ENCODE data around the gene PEX10.

PEX10 gene

DNA sequence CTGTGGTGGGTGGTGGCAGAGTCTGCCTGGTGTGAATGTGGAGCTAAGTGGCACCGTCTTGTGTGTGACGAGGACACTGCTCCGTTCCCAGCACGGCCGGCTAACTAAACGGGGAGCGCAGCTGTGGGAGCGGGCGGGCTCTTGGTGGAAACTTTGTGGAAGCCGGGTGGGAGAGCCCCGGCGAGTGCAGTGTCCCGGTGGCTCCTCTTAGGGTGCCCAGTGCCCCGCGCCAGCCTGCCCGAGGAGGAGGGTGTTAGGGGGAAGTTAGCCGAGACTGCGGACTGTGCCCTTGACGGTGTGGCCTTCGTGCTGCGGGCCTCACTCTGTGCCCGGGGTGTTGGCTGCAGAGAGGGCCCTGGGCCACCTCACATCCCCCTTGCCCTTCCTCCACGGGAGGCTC, 9.9 kb downstream of the PEX10 start:
- DNase-seq: no peak

- DNase-seq: no peak
These were observed 11.3 kb downstream of the PEX10 start for GRCh38 chr1:2400950-2401649.

GRCh38 chr1:2400576-2400909, 11.8 kb downstream of the PEX10 start:
- no peak for DNase-seq

DNA sequence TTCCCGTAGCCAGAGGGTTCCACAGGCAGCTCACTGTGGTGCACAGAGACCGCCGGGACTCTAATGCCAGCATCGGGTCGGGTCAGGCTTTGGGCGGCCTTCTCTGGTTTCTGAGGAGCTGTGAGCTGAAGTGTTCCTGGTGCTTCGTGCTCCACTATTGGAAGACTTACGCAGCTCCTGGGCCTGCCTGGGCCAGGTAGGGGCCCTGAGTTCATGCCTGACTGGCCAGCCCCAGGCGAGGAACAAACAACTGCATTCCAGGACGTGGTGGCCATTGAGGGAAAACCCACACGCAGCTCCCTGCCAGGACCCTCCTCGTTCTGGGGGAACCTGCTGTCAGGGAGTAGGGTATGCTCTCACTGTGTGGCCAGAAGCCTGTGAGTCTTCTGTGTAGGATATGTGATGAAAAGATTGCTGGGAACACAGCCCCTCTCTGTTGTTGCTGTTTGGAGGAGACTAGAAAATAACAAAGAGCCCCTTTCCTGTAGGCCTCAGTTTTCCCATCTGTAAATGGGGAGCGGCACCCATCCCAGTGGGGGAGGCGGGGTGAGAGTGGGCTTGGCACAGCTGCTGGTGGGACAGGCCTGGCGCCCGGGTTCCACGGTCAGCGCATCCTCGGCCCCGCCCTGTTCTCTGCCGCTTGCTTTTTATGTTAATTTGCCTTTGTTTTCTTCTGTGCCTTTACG, 12.3 kb downstream of the PEX10 start:
- DNase-seq: no peak

DNA sequence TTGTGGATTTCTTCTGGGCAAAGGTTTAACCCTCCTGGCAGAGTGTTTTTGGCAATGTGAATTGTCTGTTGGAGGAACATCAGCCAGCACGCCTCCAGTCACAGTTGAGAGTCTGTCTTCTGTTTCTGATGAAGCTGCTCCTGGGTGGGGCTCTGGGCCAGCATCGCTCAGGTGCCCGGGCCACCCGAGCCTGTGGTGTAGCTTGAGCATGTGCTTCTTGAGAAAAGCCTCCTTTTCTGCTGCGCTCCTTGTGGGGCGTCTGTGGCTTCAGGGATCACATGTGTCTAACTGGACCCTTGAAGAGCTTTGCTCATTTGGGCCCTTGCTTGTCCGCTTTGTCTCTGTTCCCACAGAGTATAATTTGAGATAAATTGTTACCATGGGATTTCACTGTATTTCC, 13.5 kb downstream of the PEX10 start:
- no peak for DNase-seq

DNA sequence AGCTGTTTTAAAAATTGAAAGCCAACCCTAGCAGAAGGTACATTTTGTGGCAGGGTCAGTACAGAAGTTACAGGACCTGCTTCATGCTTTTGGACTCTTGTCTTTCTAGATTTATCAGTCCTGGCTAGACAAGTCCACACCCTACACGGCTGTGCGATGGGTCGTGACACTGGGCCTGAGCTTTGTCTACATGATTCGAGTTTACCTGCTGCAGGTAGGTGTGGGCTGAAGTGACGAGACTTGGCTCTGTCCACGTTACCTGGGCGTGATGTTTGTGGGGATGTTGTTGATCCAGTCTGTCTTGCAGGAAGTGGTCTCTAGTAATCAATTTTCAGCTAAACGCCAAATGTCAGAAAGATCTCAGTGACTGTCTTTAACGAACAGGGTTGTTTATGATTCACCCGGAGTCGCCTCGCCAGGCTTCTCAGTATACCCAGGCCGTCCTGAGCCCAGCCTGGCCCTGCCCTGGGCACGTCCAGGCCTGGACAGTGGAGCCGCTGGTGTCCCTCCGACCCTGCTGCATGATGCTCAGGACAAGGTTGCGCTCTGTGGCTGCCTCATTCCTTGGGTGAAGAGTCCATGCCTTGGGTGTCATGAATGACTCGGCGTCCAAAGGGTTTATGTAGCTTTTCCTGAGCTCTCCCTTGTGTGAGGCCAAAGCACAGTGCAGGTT, 15.2 kb downstream of the PEX10 start:
- no peak for DNase-seq

DNA sequence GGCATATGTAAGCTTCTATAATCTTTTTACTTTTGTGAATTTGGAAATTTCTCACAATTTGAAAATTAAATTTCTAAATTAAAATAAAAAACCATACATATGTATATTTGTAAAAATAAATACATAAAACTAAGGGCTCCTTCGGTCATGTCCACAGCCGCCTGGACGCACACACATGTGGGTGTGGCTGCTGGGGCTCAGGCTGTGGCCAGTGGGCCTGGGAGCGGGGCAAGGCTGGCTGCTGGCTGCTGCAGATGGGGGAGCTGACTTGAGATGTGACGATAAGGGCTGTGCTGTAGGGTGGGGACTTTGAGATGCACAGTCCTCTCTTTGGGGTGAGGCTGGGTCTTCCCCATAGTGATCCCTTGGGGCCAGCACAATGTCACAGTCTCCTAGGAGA, 15.9 kb downstream of the PEX10 start:
- DNase-seq: no peak

DNA sequence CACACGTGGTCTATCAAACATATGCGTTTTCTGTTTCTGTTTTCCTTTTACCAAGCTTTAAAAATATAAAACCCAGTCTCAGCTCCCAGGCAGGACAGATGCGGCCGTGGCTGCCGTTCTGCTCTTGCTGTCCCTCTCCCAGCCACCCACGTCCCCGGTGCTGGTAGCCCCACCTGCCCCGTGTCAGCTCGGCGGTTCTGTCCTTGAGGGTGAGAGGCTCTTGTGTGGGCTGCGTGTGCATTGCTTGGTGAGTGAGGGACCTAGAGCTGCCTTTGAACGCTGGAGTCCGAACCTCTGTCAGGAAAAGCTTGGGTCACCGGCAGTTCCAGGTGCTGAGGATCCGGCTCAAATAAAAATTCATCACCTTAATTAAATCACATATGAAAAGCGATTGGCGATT, 16.3 kb downstream of the PEX10 start:
- DNase-seq: no peak

GRCh38 chr1:2395245-2395644, 17.1 kb downstream of the PEX10 start:
- no peak for DNase-seq

DNA sequence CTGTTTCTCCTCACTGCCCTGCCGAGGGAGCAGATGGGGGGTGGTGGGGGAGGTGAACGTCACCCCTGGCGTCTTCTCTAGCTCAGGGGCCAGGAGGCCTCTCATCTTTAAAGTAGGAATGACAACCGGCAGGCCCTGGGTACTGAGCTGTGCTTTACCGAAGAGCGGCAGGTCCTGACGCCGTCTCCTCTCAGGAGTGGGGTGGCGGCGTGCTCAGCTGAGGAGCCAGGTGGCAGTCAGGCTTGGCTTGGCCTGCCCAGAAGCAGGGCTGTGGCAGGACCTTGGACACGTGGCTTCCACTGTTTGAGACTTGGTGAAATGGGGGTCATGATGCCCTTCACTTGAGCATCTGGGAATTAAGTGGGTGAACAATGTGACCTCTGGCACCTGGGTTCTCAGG, 17.6 kb downstream of the PEX10 start:
- no peak for DNase-seq

DNA sequence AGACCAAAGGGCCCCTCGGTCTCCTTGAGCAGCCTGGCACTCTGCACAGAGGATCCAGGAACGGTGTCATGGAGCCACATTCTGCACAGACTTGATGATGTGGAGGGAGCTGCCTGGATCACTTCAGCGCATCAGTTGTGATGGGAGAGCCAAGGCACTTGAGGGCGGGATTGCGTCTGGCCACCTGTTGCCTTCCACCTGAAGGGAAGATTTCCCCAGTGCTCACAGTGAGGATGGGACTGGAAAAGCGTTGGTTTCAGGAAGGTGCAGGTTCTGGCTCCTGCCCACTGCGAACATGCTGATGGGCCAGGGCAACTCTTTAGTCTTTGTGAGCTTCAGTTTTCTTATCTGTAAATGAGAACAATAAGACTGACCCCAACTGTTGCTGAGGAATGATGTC, 18.1 kb downstream of the PEX10 start:
- no peak for DNase-seq

- DNase-seq: no peak
These were observed 18.9 kb downstream of the PEX10 start for GRCh38 chr1:2393471-2393877.

- no peak for DNase-seq
These were observed 19.7 kb downstream of the PEX10 start for GRCh38 chr1:2392686-2393085.

GRCh38 chr1:2391931-2392509, 20.3 kb downstream of the PEX10 start:
- DNase-seq: no peak

DNA sequence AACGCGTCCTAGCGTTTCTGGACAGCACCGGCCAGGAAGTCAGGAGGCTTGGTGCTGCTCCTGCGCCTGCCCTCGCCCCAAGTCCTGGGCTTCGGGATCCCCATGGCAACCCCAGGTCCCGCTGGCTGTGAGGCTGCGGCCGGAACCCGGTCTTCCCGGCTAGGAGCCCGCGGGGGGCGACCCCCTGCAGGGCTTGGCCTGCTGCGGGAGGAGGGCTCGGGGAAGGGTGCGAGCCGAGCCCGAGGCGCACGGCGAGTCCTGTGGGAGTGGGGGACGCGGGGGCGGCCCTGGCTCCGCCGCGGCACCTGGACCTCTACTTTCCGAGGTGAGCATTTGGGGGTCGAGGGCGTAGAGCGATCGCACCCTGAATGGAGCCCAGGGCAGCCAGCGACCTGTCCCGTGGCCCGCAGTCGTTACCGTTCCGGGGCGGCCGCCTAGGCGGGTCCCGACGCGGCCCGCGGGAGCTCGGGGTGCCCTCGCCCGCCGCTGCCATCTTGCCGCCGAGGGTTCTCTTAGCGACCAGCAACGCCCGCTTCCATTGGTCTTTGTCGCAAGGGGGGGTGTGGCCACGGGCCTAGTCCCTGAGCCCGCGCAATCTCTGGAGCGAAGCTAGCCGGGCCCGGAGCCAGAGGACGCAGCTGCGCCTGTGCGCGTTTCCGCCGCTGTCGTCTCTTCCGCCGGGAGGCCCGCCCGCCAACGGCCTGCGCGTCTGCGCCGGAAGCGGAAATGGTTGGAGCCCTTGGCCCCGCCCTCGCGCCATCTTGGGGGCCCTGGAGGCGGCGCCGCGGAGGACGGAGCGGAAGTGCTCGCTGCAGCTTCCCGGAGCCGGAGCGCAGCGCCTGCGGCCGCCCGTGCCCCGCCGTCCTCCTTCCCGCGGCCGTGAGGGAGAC, 21.1 kb downstream of the PEX10 start, which contains the start of the genes MORN1 and RER1:
TSS of gene MORN1 (minus strand) at position 514 of the 890 bp plus-strand sequence. CDS start at position 493, 21 bp downstream.
TSS of gene RER1 (plus strand) at position 801 of the 890 bp plus-strand sequence. CDS start 3,950 bp downstream, outside the sequence.
- peak; percentile 95 to 99 for DNase-seq

DNA sequence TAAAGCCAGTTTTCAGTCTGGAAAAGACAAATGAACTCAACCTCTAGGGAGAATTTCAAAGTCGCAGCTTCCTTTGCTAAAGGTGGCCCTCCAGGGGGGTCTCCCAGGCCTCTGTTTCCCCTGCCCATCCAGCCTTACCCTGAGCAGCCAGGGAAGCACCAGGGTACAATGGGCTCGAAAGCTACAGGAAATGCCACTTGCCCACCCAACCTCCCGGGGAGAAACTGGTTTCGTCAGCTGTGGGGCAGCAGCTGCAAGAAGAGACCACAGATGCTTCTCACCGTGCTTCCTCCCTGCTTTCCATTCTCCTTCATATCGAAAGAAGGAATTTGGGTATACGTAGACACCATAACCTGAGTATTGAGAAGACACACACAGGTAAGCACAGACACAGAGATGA, 22.7 kb downstream of the PEX10 start:
- no peak for DNase-seq

- no peak for DNase-seq
These were observed 24.1 kb downstream of the PEX10 start for GRCh38 chr1:2388004-2388913.

DNA sequence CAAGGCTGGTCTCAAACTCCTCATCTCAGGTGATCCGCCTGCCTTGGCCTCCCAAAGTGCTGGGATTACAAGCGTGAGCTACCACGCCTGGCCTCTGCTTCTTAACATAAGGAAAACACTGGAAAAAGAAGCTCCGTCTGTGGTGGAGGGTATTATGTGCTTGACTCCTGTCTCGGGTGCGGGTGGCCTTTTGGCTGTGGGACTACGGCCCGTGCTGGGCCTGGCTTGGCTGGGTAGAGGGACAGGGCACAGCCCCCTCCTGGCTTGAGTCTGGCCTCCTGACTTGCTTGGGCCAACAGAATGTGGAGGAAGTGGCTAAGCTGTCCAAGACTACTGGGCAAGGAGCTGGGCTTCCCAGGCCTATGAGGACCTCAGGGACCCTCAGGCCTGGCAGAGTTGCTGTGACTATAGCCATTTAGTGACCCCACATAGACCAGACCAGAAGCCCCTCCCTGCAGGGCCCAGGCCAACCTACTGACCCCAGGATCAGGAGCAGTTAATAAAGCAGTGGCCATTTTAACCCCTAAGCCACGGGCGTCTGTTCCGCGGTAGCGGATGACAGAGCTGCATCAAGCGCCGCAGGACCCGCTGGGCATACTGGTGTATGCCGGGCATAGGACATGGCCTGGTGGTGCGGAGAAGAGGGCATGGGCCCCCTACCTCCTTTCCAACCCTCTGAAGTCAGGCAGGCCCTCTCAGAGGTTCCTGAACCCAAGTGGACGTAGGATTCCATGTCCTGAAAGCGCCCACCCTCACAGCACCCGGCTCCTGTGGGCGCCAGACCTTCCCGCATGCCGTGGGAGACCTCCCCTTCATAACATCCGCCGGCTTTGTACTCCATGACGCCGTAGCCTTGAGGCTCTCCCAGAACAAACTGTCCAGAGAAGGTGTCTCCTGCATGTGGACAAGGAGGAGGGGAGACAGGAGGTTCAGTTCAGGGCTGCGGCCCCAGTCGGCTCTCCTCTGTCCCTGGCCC, 25.4 kb downstream of the PEX10 start:
- no peak for DNase-seq

DNA sequence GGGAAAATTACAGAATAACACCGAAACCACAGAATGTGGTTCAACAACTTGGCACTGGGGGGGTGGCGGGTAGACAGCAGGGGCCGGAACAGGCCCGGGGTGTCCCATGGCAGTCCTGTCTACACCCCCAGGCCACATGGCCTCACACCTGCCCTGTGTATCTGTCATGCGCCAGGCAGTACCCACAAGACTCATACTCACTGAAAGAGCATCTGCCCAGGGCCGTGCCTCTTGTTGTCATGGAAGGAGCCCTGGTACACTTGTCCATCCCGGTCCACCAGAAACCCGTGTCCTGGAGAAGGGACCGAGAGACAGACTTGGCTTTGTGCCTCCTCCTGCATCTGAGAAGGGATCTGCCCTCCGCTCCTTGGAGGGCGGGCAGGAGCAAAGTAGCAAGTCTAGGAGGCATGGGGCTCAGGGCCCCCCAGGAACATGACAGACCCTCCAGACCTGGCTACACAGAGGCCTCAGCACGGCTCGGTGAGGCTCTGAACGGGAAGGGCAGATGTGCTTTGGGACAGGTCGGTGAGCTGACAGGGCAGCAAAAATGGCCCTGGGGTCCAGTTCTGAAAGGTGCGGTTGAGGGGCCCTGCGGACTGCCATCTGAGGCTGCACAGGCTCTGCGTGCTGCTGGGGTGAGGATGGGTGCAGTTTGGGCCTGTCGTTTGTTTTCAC, 26.6 kb downstream of the PEX10 start:
- no peak for DNase-seq
